Embryonic facial prominence (tissue), 1 donor: ENCODE measurements around the gene CD48.
"Not testable (repeated sequence)": the region's sequence is repeated elsewhere in the genome, so short reads cannot be mapped to it uniquely, and the experiment has no call there.

ENCODE experiments used
- DNase-seq: peaks from one replicate; pipeline ENCODE4 v3.0.0-alpha.2; 2016; ENCODE audit errors: extremely low spot score

Gene CD48

GRCh38 chr1:160652924-160653619, 58.5 kb downstream of the CD48 start:
- no peak for DNase-seq

GRCh38 chr1:160652065-160652641, 59.5 kb downstream of the CD48 start:
- not testable (repeated sequence) for DNase-seq

- DNase-seq, result no peak
These were observed 60.1 kb downstream of the CD48 start for GRCh38 chr1:160651433-160652064.

GRCh38 chr1:160647329-160647720, 64.3 kb downstream of the CD48 start:
- no peak for DNase-seq

- no peak for DNase-seq
These were observed 64.8 kb downstream of the CD48 start, which contains the start of gene SLAMF1 for GRCh38 chr1:160646711-160647328. Gene SLAMF1 (minus strand): TSS chr1:160647044. CDS start chr1:160646945, 99 bp downstream.

GRCh38 chr1:160646180-160646579, 65.4 kb downstream of the CD48 start:
- no peak for DNase-seq

- DNase-seq, result no peak
These were observed 66.1 kb downstream of the CD48 start for GRCh38 chr1:160645386-160646130.

GRCh38 chr1:160644399-160644798, 67.2 kb downstream of the CD48 start:
- no peak for DNase-seq

GRCh38 chr1:160643138-160643537, 68.5 kb downstream of the CD48 start:
- no peak for DNase-seq

- no peak for DNase-seq
These were observed 69.4 kb downstream of the CD48 start for GRCh38 chr1:160642281-160642644.

- no peak for DNase-seq
These were observed 70.0 kb downstream of the CD48 start for GRCh38 chr1:160641323-160642280.

- no peak for DNase-seq
These were observed 71.1 kb downstream of the CD48 start for GRCh38 chr1:160640359-160641123.

- DNase-seq, result no peak
These were observed 72.0 kb downstream of the CD48 start for GRCh38 chr1:160639652-160640051.

GRCh38 chr1:160638926-160639325, 72.7 kb downstream of the CD48 start:
- no peak for DNase-seq

GRCh38 chr1:160638540-160638857, 73.1 kb downstream of the CD48 start:
- DNase-seq, result no peak

- no peak for DNase-seq
These were observed 73.6 kb downstream of the CD48 start for GRCh38 chr1:160637821-160638539.

GRCh38 chr1:160637065-160637464, 74.6 kb downstream of the CD48 start:
- no peak for DNase-seq

- DNase-seq, result no peak
These were observed 75.1 kb downstream of the CD48 start for GRCh38 chr1:160636547-160636946.

- no peak for DNase-seq
These were observed 75.5 kb downstream of the CD48 start for GRCh38 chr1:160636076-160636475.
